HG03521 (cell line): ENCODE data around the gene SRP72.
"Not testable (repeated sequence)": the region's sequence is repeated elsewhere in the genome, so short reads cannot be mapped to it uniquely, and the experiment has no call there.

Experiments
- ATAC-seq: cut with Tn5 transposase; IDR thresholded peaks from one replicate; pipeline ENCODE4 v1.9.1; 2021; ENCODE audit warnings: mild to moderate bottlenecking, moderate library complexity; ENCODE audit not compliant: unreplicated experiment

SRP72 gene

GRCh38 chr4:56465599-56466295, 1.7 kb upstream of the SRP72 start:
- ATAC-seq: no peak

- not testable (repeated sequence) for ATAC-seq
These were observed 1.1 kb upstream of the SRP72 start for GRCh38 chr4:56466296-56466761.

DNA sequence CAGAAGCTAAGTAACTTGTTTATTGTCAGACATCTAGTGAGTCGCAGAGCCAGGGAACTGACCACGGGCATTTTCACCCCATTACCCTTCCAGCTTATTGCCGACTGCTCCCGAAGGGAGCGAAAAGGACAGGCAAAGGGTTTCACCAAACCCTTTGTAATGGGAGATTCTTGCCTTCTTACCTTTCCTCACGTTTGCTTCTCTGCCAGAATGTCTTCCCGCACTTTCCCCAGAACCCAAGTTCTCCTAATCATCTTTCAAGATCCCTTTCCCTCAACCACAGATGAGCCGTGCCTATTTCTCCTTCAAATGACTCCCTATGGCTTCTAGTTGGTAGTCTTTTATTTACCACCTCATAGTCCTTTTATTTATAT, 520 bp upstream of the SRP72 start:
- ATAC-seq: no peak

DNA sequence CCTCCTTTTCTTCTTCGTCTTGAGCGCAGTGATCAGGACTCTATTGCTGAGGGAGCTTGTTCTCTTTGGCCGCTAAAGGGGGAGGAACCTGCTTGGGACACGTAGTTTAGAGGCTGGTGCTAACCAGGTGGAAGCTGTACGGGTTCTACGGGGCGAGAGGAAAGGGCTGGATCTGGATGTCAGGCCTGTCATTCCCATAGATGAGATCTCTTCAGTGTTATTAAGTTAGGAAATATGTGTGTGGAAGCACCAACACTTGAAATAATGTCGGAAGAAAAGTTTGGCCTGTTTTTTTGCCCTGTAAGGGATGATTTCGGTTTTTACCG, 643 bp downstream of the SRP72 start:
- ATAC-seq: peak; percentile 32

DNA sequence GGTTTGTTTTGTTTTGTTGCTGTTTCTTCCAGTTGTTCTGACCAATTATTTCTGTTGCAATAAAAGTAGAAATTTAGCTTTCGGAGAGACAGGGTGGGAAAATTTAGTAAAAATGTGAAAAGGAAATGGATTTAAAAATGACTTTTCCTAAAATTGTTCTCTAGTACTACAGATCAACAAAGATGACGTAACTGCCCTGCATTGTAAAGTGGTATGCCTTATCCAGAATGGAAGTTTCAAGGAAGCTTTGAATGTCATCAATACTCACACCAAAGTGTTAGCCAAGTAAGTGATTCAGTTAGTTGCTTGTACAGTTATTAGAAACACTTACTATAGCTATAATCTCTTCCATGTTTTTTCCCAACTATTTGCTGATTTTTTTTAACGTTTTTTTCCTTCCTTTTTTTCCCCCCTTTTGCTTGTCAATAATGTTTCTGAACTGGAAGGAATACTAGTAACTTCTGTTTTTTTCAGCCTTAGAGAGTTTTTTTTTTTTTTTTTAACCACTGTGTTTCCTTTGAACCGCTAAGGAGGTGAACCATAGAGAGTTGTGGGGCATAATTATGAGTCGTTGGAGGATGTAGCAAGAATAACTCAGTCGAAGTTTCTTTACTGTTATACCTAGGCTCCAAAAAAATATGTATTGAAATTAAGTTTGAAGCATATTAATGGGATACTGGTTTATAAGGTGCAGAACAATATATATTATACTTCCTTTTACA, 2.2 kb downstream of the SRP72 start:
- no peak for ATAC-seq

- peak; percentile 70 for ATAC-seq
These were observed 8.5 kb downstream of the SRP72 start for GRCh38 chr4:56475917-56476316.

DNA sequence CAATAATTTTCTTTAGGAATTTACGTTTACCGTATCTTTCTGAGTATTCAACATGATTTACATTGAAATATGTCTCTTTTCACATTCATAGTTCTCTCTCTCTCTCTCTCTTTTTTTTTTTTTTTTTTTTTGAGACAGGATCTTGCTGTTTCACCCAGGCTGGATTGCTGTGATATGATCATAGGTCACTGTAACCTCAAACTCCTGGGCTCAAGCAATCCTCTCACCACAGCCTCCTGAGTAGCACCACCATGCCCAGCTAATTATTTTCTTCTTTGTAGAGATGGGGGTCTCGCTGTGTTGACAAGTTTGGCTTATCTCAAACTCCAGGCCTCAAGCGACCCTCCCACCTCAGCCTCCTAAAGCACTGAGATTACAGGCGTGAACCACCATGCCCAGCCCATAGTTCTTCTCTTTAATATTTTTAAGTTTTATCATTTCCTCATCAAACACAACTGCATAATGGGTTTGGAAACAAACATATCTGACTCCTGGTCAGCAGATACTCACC, 9.8 kb downstream of the SRP72 start:
- ATAC-seq: no peak

GRCh38 chr4:56480691-56481090, 13.3 kb downstream of the SRP72 start:
- no peak for ATAC-seq

DNA sequence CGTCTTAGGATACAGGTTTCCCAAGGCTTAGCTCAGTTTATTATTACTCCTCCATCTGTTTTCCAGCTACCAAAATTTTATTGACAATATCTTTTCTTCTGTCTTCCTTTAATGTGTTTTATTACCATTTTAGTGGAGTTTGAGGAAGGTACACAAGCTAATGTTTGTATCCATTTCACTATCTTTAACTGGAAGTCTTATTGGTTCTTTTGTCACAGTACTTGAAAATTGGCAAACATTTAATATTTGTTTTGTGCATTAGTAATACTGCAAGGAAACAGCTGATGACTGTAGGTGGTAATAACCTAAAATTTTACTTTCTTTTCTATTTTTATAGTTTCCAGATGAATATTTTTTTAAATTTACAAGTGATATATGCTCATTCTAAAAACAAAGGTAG, 28.8 kb downstream of the SRP72 start:
- no peak for ATAC-seq

DNA sequence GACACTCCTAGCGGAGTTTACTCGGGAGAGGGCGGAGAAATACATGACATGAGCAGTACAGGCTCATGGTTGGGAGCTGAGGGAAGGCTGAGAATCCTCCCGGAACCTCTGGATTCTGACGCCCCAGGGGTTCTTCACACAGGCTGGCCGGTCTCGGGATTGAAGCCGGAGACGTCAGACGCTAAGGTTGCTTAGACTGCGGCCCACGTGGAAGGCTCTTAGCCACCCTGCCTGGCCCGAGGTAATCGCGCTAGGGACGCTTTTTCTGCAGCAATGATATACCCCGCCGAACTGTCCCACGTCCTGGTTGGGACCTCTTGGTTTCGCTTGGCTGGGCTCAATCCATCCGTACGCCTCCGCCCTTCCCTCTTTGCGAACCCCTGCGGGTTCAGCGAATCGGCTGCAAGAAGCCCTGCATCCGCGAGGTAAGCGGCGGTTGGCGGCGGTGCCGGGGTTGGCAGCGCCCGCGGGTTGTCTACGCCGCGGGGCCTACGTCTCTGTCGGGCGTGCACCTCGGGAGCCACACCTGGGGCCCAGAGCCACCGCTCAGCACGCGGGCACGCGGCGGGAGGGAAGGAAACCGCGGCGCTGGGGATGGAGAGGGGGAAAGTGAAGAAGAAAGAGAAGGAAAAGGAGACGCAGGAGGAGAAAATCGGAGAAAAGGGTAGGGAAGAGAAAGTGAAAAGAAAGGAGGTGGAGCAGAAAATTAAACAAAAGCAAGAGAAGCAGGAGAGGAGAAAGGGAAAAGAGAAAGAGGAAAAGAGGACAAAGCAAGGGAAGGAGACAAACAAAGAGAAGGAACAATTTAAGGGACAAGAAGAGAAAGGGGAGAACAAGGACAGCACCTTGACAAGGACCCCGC, 38.1 kb downstream of the SRP72 start, which contains the start of gene ARL9:
ARL9 (plus strand) TSS at position 523 of the 862 bp plus-strand sequence; CDS start at position 595, 72 bp downstream.
- ATAC-seq: peak; percentile 46

DNA sequence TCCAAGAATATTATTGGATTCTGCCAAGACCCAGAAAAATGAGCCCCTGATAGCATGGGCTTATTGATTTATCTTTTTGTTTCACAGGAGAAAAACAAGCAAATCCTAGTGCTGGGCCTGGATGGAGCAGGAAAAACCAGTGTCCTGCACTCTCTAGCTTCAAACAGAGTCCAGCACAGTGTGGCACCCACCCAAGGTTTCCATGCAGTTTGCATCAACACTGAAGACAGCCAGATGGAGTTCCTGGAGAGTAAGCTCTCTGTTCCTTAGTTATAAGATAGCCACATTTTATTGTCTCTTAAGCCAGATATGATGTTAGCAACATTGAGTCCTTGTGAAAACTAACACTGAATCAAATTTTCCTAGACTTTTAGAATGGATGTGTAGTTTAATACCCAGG, 43.7 kb downstream of the SRP72 start:
- ATAC-seq: no peak

- ATAC-seq: no peak
These were observed 44.7 kb downstream of the SRP72 start for GRCh38 chr4:56512166-56512565.

- no peak for ATAC-seq
These were observed 46.1 kb downstream of the SRP72 start for GRCh38 chr4:56513517-56513916.

DNA sequence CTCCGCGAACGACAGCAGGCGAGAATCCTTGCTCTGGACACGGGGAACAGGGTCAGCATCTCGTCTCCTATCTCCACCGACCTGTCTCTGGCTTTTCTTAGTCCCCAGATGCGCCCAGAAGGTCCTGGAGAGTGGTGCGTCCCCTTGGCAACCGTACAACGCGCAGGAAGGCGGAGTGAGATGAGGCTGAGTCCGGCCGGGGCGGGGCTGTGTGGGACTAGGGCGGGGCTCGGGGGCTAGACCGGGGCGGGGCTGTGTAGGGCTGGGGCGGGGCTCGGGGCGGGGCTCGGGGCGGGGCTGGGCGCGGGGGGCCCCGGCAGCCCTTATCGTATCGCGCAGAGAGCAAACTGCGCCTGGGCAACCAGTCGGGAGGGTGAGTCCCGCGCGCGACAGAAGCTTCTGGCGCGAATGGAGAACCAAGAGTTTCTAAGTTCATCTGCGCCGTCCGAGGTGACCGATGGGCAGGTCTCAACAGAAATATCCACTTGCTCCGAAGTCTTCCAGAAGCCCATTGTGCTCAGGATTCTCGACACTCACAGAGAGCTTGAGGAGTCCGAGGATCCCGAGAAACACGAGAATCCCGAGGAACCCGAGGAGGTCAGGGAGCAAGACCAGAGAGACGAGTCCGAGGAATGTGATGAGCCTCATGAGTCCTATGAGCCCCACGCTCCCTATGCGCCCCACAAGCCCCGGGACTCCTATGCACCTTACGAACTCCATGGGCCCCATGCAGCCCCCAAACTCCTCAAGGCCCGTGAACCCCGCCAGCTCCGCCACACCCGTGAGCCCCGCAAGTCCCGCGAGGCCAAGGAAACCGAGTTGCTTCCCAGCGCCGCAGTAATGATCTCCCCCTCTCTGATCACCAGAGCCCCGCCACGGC, 63.1 kb downstream of the SRP72 start:
- ATAC-seq: peak; percentile 98

DNA sequence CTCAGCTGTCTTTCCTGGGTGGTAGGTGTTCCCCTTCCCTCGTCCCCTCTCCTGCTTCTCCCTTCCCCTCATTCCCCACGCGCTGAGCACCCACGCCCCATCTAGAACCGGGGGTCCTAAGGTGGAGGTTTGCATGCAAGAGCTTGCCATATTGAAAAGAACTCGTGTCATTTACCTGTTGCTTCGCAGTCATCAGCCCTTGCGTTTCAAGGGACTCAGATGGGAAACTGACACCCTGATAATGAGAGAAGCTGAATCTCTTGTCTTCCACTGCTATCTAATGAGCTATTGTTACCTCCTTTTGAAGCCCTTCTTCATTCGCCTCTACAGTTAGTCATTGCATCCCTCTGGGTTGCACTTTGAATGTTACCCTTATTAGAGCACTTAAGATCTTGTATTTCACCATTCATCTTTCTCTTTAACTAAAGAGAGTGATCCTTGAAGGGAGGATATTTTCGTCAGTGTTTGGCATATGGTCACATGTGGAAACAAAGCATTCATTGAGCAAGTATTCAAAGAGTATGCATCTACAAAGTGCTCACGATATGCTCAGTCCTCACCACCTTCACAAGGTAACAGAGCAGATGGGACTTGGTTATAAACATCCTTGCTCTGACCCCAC, 63.8 kb downstream of the SRP72 start:
- no peak for ATAC-seq

DNA sequence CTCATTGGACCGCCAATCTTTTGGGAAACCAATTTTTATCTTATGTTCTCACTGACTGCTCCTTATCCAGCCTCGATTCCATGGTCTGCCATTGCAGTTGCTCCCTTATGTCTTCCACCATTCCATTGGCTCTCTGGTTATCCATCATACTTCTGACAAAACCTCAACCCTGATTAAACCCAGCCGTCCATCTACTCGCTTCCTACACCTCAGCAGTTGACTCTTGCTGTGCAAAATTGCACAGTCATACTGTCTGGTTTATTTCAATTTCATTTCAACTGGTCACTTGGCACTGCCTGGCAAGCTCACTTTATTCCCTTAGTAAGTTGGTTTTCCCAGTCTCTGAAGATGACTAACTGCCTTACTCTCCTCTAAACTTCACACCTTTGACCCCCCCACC, 64.4 kb downstream of the SRP72 start:
- no peak for ATAC-seq

DNA sequence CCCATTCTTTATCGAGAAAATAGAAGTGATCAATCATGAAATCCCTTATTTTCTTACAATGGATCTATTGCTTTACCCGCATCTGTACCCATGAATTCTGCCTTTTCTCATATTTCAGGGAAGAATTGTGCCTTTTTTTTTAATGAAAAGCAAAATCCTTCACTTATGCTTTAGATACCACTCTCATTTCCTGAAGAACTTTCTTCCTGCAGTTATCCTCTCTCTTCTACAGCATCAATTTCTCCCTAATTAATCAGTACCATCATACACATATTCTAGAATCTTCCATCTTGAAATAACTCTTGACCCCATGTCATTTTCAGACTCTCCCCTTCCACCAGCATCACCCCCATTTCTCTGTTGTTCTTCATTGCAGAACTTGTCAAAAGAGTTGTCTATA, 64.8 kb downstream of the SRP72 start:
- ATAC-seq: no peak

DNA sequence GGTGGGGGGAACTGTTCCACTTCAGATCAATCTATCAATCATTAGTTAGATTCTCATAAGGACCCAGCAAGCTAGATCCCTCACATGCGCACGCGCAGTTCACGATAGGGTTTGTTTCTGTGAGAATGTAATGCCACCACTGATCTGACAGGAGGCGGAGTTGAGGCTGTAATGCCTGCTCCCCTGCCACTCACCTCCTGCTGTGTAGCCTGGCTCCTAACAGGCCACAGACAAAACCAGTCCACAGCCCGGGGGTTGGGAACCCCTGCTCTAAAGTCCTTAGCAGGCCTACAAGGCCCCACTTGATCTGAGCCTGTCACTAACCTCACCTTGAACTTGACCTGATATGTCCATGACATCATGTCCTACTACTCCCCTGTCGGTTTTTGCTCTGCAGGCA, 68.5 kb downstream of the SRP72 start:
- ATAC-seq: no peak

GRCh38 chr4:56537147-56537546, 69.7 kb downstream of the SRP72 start:
- no peak for ATAC-seq

DNA sequence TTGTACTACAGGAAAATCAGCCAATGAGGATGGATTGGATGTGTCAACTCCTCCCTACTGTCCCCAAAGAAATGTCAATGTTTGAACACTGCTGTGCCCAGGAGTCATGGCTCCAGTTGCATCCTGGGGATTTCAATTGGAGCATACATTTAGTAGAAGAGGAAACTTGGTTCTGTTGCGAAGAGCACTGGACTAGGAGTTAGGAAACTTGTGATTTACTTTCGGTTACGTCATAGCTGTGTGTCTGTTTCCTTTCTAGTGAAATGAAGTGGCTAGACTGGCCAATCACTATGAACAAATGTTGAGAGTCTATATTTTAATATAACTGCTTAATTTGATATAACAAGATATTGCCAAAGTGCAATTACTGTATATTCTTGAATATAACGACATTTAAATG, 73.4 kb downstream of the SRP72 start:
- no peak for ATAC-seq
